Memory B cell (primary cell): Measurements from ENCODE around the gene SRMS.
"Not testable (repeated sequence)": the region's sequence is repeated elsewhere in the genome, so short reads cannot be mapped to it uniquely, and the experiment has no call there.

Experiments
- ATAC-seq: fragments of 150-1000 bp; cut with Tn5 transposase; 2 replicates; pipeline ENCODE4 v1.10.0; 2021; ENCODE audit warnings: low read depth, mild to moderate bottlenecking, moderate library complexity
- DNase-seq, 2 donors: peaks; one replicate each; pipeline ENCODE4 v3.0.0; 2022; ENCODE audit warnings: low spot score in 2 of 2
- H3K27ac Mint-ChIP-seq: one replicate; pipeline ENCODE4 v1.8.0; 2022; ENCODE audit warnings: mild to moderate bottlenecking, moderate library complexity, mixed read lengths
- H3K27me3 Mint-ChIP-seq: one replicate; pipeline ENCODE4 v1.8.0; 2022; ENCODE audit warnings: mixed read lengths
- H3K36me3 Mint-ChIP-seq: one replicate; pipeline ENCODE4 v1.8.0; 2022; ENCODE audit warnings: mild to moderate bottlenecking, mixed read lengths
- H3K4me1 Mint-ChIP-seq: one replicate; pipeline ENCODE4 v1.8.0; 2022; ENCODE audit warnings: mixed read lengths
- H3K4me3 Mint-ChIP-seq: one replicate; pipeline ENCODE4 v1.8.0; 2022; ENCODE audit warnings: mild to moderate bottlenecking, moderate library complexity, mixed read lengths
- H3K9me3 Mint-ChIP-seq: one replicate; pipeline ENCODE4 v1.8.0; 2022; ENCODE audit warnings: mixed read lengths

Gene SRMS

GRCh38 chr20:63564036-63564810 lies 16.7 kb upstream of the SRMS start:
- Mint-ChIP-seq H3K4me3 (no peak overlapping the region), H3K27me3 (no peaks in the 10 kb centered on the region), H3K4me1 (peaks cover 19% of the 10 kb centered on the region), H3K27ac (no peak overlapping the region), H3K36me3 (peaks cover 7% of the 10 kb centered on the region), H3K9me3 (no peaks in the 10 kb centered on the region)
- ATAC-seq (no peak), DNase-seq (no peak)

GRCh38 chr20:63563225-63563935 lies 15.8 kb upstream of the SRMS start:
- no peak overlapping the region for H3K27ac Mint-ChIP-seq
- H3K9me3 Mint-ChIP-seq: peaks cover 2% of the 10 kb centered on the region
- DNase-seq (no peak), ATAC-seq (no peak)
- H3K4me1 Mint-ChIP-seq: peaks cover 16% of the 10 kb centered on the region
- no peak overlapping the region for H3K4me3 Mint-ChIP-seq
- peaks cover 9% of the 10 kb centered on the region for H3K36me3 Mint-ChIP-seq
- no peaks in the 10 kb centered on the region for H3K27me3 Mint-ChIP-seq

DNA sequence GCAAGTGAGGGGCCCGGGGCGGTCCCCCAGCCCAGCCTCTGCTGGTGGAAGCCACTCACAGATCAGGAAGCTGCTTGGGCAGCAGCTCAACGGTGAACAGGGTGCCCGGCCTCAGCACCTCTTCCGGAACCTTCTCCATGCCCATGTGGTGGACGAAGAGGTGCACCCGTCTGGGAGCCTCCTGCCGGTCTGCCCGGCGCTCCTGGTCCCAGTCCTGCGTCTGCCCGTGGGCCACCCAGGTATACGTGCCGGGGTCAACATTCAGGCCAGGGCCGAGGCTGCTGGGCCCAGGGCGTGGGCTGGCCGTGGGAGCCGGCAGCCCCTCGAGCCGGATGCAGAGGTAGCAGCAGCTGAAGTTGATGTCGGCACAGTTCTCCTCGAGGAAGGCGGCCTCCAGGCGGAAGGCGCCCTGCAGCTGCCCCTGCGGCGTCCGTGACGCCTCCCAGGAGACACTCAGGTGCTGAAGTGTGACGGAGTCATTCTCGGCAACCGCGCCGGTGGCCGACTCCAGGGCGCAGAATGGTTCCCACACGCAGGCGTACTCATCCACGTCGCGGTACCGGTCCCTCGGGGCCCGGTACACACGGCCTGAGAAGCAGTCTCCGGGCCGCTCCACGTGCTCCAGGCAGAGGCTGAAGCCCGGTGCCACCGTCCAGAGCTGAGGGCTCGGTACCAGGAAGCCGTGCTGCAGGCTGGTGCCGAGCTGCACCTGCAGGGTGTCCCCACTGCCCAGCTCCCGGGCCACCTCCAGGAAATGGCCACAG lies 15.1 kb upstream of the SRMS start:
- Mint-ChIP-seq H3K4me1 (peaks cover 10% of the 10 kb centered on the region), H3K4me3 (no peak overlapping the region), H3K27ac (no peak overlapping the region), H3K27me3 (no peaks in the 10 kb centered on the region), H3K36me3 (peaks cover 9% of the 10 kb centered on the region), H3K9me3 (peaks cover 2% of the 10 kb centered on the region)
- DNase-seq (no peak), ATAC-seq (peak; percentile 59)

- no peaks in the 10 kb centered on the region for H3K27me3 Mint-ChIP-seq
- H3K4me3 Mint-ChIP-seq: no peak overlapping the region
- peaks cover 9% of the 10 kb centered on the region for H3K36me3 Mint-ChIP-seq
- ATAC-seq (no peak), DNase-seq (no peak)
- H3K4me1 Mint-ChIP-seq: peaks cover 6% of the 10 kb centered on the region
- peaks cover 2% of the 10 kb centered on the region for H3K9me3 Mint-ChIP-seq
- no peak overlapping the region for H3K27ac Mint-ChIP-seq
Observed at GRCh38 chr20:63561624-63562396, 14.3 kb upstream of the SRMS start.

GRCh38 chr20:63560856-63561609 lies 13.5 kb upstream of the SRMS start:
- Mint-ChIP-seq H3K36me3 (peaks cover 9% of the 10 kb centered on the region), H3K4me3 (no peak overlapping the region), H3K27me3 (no peaks in the 10 kb centered on the region), H3K27ac (no peak overlapping the region), H3K9me3 (peaks cover 2% of the 10 kb centered on the region), H3K4me1 (peaks cover 6% of the 10 kb centered on the region)
- DNase-seq: no peak
- ATAC-seq: no peak

DNA sequence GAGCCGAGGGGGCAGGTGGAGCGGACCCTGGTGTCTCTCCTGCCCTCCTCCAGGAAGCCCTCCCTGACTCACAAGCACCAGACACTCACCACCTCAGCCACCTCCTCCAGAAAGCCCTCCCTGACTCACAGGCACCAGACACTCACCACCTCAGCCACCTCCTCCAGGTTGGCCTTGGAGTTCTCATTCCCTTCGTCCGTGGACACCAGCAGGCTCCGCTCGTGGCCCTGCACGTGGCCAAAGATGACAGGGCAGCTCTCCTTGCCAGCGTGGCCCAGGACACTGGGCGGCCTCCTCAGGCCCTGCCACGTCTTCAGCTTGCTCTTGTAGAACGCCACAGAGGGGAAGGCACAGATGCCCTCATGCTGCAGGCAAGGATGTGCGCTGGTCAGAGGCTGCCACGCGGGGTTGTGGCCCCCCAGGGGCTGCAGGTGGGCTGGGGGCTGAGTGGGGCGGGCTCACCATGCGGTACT lies 12.8 kb upstream of the SRMS start:
- Mint-ChIP-seq H3K4me3 (no peak overlapping the region), H3K27me3 (no peaks in the 10 kb centered on the region), H3K9me3 (peaks cover 2% of the 10 kb centered on the region), H3K27ac (peak overlapping the region; percentile 56), H3K4me1 (peaks cover 6% of the 10 kb centered on the region), H3K36me3 (peaks cover 6% of the 10 kb centered on the region)
- ATAC-seq (no peak), DNase-seq (no peak)

GRCh38 chr20:63559485-63560332 lies 12.2 kb upstream of the SRMS start:
- not testable (repeated sequence) for H3K4me3 Mint-ChIP-seq, ATAC-seq, DNase-seq, H3K27me3 Mint-ChIP-seq, H3K9me3 Mint-ChIP-seq, H3K4me1 Mint-ChIP-seq, H3K36me3 Mint-ChIP-seq
- H3K27ac Mint-ChIP-seq: peak overlapping the region; percentile 56

- Mint-ChIP-seq H3K27me3 (no peaks in the 10 kb centered on the region), H3K27ac (no peak overlapping the region), H3K4me3 (no peak overlapping the region), H3K9me3 (peaks cover 2% of the 10 kb centered on the region), H3K36me3 (peaks cover 6% of the 10 kb centered on the region), H3K4me1 (peaks cover 8% of the 10 kb centered on the region)
- no peak for ATAC-seq
- no peak for DNase-seq
Observed at GRCh38 chr20:63558804-63559484, 11.4 kb upstream of the SRMS start.

DNA sequence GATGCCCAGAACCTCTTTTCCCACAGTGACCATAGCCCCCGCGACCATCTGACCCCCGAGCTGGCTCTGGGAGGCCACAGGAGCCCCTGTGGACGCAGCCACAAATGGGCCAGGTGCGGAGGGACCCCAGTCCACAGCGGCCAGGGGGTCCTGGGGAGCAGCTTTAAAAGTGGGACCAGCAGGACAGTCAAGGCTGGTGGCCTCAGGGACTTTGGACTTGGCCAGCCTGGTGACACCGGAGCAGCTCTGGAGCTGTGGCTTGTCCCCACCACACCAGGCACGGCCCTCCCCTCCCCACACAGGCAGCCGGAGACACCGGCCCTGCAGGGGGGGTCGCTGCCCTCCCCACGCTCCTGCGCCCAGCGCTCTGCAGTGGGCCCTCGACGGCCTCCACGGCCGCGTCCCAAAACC lies 9.9 kb upstream of the SRMS start:
- Mint-ChIP-seq H3K27me3 (no peaks in the 10 kb centered on the region), H3K4me3 (no peak overlapping the region), H3K4me1 (peaks cover 15% of the 10 kb centered on the region), H3K9me3 (peaks cover 2% of the 10 kb centered on the region), H3K27ac (no peak overlapping the region), H3K36me3 (peaks cover 6% of the 10 kb centered on the region)
- DNase-seq (no peak), ATAC-seq (no peak)

GRCh38 chr20:63556873-63557478 lies 9.4 kb upstream of the SRMS start:
- no peak for DNase-seq
- H3K27ac Mint-ChIP-seq: peak overlapping the region; percentile 52
- H3K27me3 Mint-ChIP-seq: no peaks in the 10 kb centered on the region
- peaks cover 16% of the 10 kb centered on the region for H3K4me1 Mint-ChIP-seq
- H3K36me3 Mint-ChIP-seq: peaks cover 6% of the 10 kb centered on the region
- H3K9me3 Mint-ChIP-seq: peaks cover 2% of the 10 kb centered on the region
- H3K4me3 Mint-ChIP-seq: no peak overlapping the region
- ATAC-seq: no peak

DNA sequence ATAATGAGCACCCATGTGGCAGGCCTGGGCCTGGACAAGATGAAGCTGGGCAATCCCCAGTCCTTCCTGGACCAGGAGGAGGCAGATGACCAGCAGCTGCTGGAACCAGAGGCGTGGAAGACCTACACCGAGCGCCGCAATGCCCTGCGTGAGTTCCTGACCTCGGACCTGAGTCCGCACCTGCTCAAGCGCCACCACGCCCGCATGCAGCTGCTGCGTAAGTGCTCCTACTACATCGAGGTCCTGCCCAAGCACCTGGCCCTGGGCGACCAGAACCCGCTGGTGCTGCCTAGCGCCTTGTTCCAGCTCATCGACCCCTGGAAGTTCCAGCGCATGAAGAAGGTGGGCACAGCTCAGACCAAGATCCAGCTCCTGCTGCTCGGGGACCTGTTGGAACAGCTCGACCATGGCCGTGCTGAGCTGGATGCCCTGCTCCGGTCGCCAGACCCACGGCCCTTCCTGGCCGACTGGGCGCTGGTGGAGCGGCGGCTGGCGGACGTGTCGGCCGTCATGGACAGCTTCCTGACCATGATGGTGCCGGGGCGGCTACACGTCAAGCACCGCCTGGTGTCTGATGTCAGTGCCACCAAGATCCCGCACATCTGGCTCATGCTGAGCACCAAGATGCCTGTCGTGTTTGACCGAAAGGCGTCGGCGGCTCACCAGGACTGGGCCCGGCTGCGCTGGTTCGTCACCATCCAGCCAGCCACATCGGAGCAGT lies 8.3 kb upstream of the SRMS start:
- Mint-ChIP-seq H3K36me3 (peaks cover 6% of the 10 kb centered on the region), H3K27me3 (no peaks in the 10 kb centered on the region), H3K4me1 (peaks cover 19% of the 10 kb centered on the region), H3K27ac (no peak overlapping the region), H3K4me3 (no peak overlapping the region), H3K9me3 (peaks cover 2% of the 10 kb centered on the region)
- no peak for DNase-seq
- ATAC-seq: no peak
